Globus pallidus (tissue), 1 donor: Measurements from ENCODE around the gene MZB1.

Experiments
- DNase-seq: peaks from one replicate; pipeline ENCODE4 v3.0.0-alpha.2; 2015; ENCODE audit warnings: low spot score

The MZB1 gene, protein sequence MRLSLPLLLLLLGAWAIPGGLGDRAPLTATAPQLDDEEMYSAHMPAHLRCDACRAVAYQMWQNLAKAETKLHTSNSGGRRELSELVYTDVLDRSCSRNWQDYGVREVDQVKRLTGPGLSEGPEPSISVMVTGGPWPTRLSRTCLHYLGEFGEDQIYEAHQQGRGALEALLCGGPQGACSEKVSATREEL

DNA sequence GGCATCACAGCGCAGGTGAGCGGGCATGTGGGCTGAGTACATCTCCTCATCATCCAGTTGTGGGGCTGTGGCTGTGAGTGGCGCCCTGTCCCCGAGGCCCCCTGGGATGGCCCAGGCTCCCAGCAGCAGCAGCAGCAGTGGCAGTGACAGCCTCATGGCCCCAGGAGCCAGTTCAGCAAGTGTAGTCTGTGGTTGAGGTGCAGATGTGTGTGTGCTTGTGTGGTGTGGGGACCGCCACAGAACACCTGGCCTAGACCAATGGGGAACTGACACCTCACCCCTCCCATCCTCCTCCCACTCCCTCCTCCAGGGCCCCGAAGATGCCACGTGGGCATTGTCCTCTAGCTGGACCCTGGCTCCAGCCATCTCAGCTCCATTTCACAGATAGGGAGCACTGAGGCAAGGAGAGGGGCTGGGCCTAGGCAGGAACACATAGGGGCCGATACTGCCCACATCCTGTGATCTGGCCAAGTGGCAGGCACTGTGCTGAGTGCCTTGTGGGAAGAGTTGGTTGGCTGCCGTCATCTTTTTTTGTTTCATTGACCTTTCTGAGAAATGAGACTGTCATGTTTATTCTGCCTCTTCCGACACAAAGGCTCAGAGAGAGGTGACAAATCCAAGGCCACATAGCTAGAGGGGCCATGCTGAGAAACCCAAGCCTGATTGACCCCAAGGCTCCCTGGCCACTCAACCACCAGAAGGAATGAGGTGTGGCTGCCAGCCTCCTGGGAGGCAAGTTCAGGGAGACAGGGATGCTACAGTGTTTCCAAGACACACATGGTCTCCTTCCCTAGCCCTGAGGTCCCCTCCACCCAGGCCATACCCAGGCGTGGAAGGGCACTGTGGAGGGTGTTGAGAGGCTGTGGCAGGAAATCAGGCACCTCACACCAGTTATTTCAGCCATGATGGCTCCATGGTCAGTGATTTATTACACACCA lies at the start of gene MZB1:
MZB1 (minus strand) TSS at position 213 of the 938 bp plus-strand sequence; CDS start at position 156, 57 bp downstream.
- no peak for DNase-seq

DNA sequence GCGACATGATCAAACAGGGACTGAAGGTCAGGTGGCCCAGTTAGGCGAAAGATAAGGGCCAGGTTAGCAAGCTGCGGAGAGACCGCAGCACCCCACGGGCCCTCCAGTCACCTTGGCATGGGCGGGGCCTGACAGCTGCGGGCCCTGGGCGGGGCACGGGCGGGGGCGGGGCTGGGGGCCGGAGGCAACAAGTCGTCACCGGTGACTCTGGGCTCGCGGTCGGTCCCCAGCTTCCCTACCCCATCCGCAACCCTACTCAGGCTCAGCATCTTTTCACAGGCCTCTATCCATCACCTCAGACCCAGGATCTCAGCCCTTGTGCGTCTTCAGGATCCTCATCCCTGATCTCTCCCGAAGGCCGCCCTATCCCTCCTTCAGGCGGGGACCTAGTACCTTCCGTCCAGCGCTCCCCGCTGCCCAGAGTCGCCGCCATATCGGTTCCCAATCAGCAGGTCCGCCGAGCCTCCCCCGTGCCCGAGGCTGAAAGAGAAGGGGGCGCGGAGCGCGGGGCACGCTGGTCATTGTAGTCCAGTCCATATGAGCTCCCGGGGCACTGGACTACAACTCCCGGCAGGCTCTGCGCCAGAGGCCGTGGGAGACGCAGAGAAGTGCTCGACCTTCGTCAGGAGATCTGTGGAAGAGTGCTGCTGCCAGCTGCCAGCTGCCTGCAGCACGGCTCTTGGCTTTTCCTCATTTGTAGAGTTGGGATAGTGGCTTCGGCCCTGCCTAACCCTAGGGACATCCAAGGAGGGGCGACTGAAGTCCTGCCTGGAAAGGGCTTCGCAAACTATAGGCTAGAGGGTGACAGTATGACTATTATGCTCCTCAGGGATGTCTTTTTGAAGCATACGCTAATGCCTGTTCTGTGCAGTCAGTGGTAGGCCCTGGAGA lies 49.5 kb upstream of the MZB1 start, which contains the start of gene DNAJC18:
DNAJC18 (minus strand) TSS at position 513 of the 891 bp plus-strand sequence; CDS start at position 433, 80 bp downstream.
- peak; percentile 94 for DNase-seq

DNA sequence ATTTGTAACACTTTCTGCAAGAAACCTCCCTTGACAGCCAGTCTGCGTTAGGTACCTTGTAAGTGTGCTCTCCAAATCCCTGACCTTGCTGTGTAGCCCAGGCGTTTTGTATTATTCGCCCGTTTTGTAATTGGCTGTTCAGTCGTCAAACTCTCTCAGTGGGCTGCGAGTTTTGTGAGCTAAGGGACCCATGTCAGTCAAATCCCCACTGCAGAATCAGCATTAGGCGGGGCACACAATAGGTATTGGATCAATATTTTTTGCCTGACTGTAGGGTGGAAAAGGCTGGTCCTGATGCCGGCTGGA lies 48.9 kb upstream of the MZB1 start:
- no peak for DNase-seq

DNA sequence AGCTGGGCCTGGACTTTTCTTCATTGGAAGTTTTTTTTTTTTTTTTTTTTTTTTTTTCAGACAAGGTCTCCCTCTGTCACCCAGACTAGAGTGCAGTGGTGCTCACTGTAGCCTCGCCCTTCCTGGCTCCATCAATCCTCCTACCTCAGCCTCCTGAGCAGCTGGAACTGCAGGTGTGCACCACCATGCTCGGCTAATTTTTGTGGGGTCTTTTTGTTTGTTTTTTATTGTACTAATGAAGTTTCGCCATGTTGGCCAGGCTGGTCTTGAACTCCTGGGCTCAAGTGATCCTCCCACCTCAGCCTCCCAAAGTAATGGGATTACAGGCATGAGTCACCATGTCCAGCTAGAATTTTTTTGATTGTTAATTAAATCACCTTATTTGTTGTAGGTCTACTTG lies 46.0 kb upstream of the MZB1 start:
- DNase-seq: no peak

DNA sequence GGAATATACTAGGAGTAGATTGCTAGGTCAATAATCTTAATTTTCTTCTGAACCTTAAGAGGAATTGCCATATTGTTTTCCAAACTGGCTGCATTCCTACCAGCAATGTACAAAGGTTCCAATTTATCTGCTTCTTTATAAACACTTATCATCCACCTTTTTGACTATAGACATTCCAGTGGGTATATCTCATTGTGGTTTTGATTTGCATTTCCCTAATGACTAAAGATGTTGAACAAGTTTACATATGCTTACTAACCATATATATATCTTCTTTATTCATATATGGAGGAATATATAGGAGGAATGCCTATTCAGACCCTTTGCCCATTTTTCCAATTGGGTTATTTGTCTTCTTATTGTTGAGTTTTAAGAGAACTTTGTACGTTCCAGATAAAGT lies 42.0 kb upstream of the MZB1 start:
- no peak for DNase-seq

DNA sequence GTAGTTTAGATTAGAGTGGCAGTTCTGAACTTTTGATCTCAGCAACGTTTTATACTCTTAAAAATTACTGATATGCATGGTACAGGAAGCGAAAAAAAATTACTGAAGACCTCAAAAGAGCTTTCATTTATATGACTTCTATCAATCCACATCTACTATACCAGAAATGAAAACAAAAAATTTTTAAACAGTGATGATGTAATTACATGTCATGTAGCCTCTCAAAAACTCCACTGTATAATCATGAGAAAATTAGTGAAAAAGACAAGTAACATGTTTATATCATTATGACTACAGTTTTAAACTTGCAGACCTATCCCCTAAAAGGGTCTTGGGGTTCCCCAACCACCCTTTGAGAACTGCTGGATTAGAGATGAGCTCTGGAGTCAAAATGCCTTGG lies 40.3 kb upstream of the MZB1 start:
- DNase-seq: no peak

DNA sequence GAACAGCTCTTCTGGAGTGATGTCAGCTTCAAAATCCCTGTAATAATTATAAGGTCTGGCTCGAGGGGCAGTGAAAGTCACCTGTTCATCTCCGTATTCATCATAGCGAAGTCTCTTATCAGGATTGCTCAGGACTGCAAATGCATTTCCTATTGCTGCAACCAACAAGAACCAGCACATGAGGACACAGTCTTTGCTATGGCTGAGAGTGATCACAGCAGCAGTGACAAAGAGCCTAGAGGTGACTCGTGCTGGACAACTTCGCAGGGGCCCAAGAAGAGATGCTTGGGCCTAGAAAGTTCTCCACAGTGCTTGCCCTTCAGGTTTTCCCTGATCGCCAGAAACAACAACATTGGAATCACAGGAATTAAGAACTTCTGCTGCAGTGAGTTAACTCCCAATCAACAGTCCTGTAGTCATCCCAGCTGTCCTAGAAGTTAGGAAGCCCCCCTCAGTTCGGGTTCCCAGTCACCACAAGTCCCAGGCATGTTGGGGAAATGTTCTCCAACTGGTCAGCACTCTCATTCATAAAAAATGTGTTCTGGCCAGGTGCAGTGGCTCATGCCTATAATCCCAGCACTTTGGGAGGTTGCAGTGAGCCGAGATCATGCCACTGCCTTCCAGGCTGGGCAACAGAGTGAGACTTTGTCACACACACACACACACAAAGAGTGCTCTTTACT lies 36.6 kb upstream of the MZB1 start:
- DNase-seq: no peak

DNA sequence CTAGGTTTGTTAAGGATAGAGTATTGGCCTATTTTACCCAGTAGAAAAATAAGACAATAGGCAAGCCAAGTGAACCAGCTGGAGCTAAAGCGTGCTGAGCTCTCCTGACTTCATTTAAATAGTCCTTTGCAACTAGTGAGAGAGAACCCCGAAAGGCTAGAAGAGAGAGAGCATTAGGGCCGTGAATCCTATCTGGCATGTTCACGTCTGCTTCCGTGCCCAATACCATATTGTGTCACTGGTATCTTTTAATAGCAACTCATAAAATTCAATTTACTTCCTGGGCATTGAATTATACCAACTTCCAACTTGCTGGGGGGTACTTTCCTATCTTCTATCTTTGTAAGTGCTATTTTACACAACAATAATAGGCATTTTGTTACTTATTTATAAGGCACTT lies 35.8 kb upstream of the MZB1 start:
- DNase-seq: no peak

DNA sequence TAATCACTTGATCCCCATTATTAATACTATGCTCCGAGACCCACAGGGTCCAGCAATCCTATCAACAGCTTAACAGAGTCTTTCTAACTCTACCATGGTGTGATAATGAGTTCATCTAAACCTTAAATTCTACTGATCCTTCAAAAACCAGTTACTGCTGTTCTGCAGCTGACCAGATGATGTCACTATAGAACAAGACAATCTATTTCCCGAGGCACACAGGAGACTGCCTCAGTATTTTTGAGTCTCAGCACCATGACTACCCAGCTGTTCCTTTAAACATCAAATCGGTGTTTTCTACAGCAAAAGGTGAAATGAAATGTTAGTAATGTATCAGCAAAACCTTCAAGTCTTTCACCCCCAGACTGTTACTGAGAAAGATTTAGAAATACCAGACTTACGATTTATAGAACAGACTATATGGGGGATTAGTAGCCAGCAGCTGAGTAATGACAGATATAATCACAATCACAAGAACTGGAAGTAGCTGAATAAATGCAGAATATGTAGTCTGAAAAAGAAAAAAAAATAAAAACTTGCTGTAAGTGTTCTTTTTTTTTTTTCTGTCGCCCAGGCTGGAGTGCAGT lies 32.7 kb upstream of the MZB1 start:
- DNase-seq: peak; percentile 72

DNA sequence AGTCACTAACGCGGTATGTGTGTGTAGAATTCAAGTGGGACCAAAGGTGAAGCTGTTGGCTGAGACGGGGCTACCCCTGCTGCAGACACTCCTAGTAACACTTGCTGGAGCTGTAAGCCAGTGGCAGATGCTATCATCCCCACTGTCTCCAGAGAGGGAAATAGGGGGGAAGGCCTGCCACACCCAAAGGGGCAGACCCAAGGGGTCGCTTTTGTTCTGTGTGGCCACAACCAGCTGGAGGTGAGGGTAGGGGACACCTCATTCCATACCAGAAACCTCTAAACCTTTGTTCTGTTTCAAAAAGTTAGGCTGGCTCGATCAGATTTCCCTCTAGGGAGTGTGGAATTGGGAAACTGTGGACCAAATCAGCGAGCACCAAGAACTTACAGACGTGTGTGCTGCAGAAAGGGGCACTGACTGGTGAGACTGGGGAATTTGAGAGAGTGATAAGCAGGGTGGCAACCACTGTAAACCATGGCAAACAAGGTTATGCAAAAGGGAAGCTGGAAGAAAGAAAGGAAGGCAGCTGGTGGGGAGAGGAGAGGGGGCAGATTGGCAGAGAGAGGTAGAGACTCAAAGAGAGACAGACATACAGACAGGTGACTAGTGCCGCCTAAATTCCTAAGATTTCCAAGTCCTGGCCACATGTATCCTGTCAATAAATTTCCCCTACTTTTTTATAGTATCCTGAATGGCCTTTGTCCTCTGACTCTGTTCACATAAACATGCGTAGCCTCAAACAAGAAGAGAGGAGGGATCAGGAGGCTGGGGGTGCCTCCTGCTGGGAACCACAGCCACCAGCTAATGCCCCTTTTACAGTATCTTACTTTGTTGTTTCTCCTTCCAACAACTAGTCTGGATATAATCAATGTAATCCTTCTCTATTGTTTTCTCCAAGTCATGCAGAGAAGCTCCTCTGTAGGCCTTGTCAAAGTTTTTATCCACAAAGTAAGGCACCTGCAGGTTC lies 29.8 kb upstream of the MZB1 start:
- no peak for DNase-seq

DNA sequence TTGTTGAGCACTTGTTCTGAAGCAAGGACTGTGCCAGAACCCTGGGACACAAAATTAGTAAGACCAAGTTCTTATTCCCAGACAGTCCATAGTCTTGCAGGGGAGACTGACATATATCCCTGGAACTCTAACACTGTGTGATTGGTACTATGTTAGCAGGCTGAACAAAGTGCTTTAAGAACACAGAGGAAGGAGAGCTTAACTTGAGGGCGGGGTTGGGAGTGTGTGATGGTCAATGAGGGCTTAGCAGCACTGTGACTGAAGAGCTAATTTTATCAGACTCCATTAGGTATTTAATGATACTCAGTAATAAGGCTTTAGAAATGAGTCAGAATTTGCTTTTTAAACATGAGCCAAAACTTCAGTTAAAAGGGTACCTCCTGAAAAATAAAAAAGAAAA lies 29.1 kb upstream of the MZB1 start:
- no peak for DNase-seq

DNA sequence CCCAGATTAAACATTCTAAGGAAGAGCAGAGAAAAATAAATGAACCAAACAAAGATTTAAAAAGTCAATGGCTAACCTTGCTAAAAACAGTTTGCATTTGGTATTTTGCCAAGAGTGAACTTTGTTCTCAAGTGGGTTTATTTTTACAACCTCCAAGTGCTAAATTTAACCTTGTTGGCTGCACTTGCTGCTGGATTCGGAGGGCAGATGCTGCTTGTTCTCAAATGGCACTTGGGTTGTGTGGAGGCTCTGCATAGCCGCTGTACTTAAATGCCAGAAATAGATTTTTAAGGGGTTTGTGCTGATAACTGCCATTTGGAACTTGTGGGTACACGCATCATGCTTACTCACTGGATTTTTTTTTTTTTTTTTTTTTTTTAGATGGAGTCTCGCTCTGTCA lies 27.5 kb upstream of the MZB1 start:
- DNase-seq: no peak

DNA sequence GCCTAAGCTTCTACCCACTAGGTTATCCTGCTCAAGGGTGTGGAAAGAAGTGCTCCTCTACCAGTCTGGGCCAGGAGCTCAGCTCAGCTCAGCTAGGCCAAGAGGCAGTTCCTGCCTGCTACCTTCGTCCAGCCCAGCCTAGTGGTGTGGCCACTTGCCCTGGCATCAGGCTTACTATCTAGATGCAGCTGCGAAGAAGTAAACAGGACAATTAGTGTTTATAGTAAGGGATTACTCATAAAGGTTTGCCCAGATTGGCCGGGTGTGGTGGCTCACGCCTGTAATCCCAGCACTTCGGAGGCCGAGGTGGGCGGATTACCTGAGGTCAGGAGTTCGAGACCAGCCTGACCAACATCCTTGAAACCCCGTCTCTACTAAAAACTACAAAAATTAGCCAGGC lies 26.9 kb upstream of the MZB1 start:
- no peak for DNase-seq

DNA sequence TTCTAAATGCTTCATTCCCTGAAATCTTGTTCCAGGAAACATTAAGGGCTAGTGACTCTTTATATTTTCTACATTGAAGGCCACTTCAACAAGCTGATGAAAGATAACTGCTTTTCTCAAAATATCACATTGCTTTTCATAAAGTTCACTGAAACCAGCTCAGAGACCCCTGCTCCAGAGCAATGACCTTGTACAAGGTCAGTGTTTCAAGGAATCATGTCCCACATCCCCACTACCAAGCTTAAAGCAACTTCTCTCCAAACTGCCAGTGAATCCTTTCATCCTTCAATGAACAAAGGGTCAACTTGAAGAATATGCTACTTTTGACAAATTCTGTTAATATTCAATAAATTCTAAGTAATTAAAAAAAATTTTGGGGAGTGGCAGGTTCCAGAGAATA lies 26.2 kb upstream of the MZB1 start:
- DNase-seq: no peak

DNA sequence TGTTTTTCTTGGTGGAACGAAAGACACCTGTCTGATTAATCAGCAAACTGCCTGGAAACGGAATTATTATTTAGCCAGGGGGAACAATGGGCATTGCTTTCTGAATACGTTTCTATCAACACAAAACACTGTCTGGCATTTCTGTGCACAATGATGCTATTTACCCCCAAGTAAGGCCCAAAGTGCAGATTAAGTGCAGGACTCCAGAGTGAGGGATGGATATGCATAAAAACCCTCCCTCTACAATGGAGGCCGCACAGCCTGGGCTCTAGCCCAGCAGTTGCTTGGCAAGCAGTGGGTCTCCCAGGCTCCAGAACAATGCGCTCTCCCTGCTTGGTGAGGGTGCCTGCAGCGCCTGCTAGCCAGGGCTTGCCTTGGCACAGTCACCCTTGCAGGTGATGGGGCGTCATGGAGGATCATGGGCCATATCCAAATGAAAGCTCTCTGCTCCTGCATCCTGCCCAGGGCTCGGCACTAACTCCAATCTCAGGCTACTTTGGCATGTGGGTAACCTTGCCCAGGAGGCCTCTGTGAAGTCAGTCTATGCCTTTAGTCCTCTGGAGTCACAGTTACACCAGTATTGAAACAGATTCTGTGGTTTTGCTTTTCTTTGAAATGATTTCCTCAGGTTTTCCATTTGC lies 25.6 kb upstream of the MZB1 start:
- peak; percentile 95 for DNase-seq

DNA sequence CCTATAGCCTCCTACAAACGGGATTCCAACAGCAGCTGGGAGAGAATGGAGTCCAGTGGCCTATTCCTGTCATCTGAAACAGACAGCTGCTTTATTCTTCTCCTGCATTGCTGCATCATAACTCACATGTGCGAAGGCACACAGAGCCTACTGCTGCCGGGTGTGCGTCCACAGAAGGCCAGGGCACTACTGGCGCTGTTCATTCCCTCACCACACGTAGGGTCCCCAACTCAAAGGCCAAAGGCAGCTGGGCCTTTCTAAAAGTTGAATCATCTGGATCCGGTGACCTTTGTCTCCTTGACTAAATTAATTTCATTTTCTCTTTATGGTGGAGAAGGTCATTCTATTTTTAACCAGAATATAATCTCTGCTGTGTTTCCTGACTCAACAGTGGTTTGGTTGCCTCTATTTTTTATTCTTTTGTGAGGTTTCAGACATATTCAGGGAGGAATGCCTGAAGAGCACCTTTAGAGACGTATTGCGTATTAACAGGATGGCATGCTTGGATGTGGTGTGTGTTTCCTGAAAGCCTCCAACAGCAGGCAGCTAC lies 24.9 kb upstream of the MZB1 start:
- peak; percentile 74 for DNase-seq

DNA sequence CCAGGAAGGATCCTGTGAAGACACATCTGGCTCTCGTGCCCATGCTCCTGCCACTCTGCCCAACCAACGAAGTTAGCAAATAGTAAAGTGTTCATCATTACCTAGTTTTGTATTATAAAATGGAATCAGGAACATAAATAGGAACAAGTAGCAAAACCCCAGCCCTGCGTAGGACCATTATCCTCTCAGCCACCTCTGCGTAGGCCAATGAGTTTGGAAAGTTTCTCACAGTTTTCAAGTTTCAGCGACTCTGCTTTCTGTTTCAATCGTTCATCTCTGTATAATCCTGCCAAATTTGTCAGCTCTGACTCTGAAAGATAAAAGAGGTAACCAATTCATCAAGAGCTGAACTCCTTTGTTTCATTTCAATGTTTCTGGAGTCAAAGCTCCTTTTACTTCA lies 24.2 kb upstream of the MZB1 start:
- no peak for DNase-seq

DNA sequence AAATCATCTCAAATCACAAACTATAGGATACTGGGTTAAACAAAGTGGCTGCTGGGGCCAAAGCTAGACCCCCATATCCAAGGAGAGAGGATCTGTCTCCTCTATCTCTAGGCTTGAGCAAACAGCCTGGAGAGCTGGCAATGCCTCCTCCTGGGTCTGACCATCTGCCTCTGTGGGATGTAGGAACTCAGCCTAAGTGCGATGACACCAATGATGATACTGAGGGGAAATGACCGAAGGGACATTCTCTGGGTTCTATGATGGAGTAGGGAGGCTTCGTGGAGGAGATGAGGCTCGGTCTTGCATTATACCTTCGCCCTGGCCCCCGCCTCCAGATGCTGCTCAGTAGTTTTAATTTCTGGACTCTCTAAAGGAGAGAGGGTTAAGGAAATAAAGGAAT lies 23.4 kb upstream of the MZB1 start:
- no peak for DNase-seq

DNA sequence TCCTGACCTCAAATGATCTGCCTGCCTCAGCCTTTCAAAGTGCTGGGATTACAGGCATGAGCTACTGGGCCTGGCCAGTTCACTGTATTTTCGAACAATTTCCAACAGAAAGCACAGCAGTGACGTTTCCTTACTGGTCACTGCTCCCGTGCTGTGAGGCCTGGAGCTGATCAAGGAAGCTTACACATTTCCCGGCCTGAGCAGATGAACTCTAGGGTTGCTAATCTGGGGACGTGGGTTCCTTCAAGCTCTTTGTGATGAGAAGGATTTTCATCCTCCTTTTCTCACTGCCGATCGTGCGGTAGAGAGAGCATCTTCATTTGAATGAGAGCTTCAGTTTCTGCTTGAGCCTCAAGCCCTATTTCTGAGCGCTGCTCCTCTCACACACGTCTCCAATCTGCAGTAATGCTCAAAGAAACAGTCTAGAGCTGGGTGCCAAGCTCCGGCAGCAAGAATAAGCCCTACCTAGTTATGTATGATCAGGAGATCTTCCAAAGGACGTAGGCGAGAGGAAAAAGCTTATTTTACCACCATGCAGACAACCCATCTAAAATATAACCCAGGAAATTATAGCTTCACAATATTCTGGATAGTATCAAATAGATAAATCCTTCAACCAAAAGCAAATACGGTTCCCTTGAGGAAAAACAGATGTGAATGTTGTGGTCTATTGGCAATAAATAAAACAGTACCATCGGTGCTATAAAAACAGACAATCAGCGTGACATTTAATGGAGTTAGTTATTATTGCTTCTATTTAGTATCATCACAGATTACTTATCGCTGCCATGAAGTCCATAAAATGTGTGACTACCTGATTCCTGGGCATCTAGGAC lies 21.5 kb upstream of the MZB1 start:
- no peak for DNase-seq
